ENCODE results near the gene LRGUK. TPM values are rescaled to one million over a fixed set of nuclear protein-coding genes. Genes with fewer than 3 reads are reported as not detected.
A peak's percentile ranks its signal among the peaks of the same experiment; 100 is the strongest.

The LRGUK gene
- total RNA-seq, 1 donor: 0.72 TPM

DNA sequence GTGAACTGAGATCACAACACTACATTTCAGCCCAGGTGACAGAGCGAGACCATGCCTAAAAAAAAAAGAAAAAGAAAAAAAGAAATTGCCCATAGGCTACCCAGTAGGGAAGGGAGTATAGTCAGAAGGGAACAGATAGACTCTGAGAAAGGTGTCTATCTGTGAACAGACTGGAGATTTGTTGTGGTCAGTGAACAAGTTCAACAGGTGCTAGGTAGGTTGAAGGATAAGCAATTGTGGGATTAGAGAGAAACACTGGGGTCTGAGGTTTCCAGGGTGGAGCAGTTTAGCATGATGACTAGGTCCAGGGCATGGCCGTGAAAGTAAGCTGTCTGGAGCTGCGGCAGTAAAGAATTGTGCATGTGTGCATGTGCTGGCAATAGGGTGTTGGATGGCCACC lies 6.9 kb downstream of the LRGUK start:
- H3K4me2 ChIP-seq (ENCODE audit: insufficient read depth, low read length): no peak overlapping the region
- H3K27ac ChIP-seq (ENCODE audit: low read depth, low read length): no peak overlapping the region
- H4K20me1 ChIP-seq (ENCODE audit: insufficient read depth, low read length): no peaks in the 10 kb centered on the region
- peaks cover 20% of the 10 kb centered on the region for H3K27me3 ChIP-seq (ENCODE audit: insufficient read depth, low read length)
- no peaks in the 10 kb centered on the region for H3K9me3 ChIP-seq (ENCODE audit: low read depth, low read length)
- DNase-seq (ENCODE audit: insufficient read length, low spot score, missing footprints): no peak
- no peak overlapping the region for H3K4me3 ChIP-seq (ENCODE audit: insufficient read depth, low read length)
- TF ChIP-seq, protein P1, sequence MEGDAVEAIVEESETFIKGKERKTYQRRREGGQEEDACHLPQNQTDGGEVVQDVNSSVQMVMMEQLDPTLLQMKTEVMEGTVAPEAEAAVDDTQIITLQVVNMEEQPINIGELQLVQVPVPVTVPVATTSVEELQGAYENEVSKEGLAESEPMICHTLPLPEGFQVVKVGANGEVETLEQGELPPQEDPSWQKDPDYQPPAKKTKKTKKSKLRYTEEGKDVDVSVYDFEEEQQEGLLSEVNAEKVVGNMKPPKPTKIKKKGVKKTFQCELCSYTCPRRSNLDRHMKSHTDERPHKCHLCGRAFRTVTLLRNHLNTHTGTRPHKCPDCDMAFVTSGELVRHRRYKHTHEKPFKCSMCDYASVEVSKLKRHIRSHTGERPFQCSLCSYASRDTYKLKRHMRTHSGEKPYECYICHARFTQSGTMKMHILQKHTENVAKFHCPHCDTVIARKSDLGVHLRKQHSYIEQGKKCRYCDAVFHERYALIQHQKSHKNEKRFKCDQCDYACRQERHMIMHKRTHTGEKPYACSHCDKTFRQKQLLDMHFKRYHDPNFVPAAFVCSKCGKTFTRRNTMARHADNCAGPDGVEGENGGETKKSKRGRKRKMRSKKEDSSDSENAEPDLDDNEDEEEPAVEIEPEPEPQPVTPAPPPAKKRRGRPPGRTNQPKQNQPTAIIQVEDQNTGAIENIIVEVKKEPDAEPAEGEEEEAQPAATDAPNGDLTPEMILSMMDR (IDR thresholded peaks at IDR 0.05; ENCODE audit: extremely low read depth, low read depth, low read length): no peak
- no peak overlapping the region for H2AFZ ChIP-seq (ENCODE audit: low read length)
- no peaks in the 10 kb centered on the region for H3K36me3 ChIP-seq (ENCODE audit: insufficient read depth, low read length)
- H3K79me2 ChIP-seq (ENCODE audit: insufficient read depth, low read length): no peaks in the 10 kb centered on the region
- H3K4me1 ChIP-seq (ENCODE audit: insufficient read depth, low read length): no peaks in the 10 kb centered on the region

DNA sequence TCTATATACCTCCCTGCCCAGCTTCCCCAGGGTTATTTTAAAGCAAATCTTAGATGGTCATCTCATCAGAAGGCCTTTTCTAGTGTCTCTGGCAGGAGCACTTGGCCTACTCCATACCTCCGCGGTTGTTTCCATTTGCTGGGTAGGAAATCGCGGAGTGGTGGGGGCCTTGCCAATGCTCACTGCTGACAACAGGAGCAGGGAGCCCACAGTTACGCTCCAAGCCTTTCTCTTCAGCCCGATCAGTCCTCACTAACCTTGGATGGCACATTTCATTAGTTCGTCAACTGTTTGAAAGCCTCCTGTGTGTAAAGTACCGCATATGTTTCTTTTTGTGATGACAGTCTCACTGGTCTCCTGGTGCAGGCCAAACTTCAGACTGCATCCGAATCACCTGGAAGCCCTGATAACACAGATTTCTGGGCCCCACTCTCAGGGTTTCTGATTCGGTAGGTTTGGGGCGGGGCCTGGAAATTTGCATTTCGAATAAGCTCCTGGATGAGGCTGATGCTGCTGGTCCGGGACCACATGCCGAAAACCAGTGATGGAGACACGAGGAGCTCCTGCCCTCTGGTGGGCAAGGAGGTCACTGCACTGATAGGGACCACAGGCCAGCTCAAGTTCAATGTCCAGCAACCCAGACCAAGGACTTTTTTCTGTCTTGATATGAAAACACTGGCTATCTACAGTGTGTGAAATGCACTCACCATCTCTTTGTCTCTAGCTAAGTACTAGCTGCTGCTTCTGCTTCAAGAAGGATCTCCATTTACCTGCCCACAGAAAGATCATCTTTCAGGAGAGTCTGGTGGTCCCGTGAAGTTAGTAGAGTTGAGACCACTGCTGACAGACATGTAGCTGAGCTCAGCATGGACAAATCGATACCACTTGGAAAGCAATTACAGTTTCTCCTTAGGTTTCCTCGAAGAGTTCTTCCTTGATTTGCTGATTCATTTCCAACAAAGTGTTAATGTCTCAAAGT lies 14.0 kb downstream of the LRGUK start:
- no peaks in the 10 kb centered on the region for H3K79me2 ChIP-seq (ENCODE audit: insufficient read depth, low read length)
- H3K4me1 ChIP-seq (ENCODE audit: insufficient read depth, low read length): no peaks in the 10 kb centered on the region
- no peak overlapping the region for H3K4me3 ChIP-seq (ENCODE audit: insufficient read depth, low read length)
- peak overlapping the region; percentile 40 for H3K4me2 ChIP-seq (ENCODE audit: insufficient read depth, low read length)
- peaks cover 4% of the 10 kb centered on the region for H3K27me3 ChIP-seq (ENCODE audit: insufficient read depth, low read length)
- DNase-seq (ENCODE audit: insufficient read length, low spot score, missing footprints): peak; percentile 88
- H3K27ac ChIP-seq (ENCODE audit: low read depth, low read length): no peak overlapping the region
- TF ChIP-seq, protein P1 (IDR thresholded peaks at IDR 0.05; ENCODE audit: extremely low read depth, low read depth, low read length): peak; percentile 93
- H2AFZ ChIP-seq (ENCODE audit: low read length): peak overlapping the region; percentile 38
- H4K20me1 ChIP-seq (ENCODE audit: insufficient read depth, low read length): no peaks in the 10 kb centered on the region
- no peaks in the 10 kb centered on the region for H3K36me3 ChIP-seq (ENCODE audit: insufficient read depth, low read length)
- H3K9me3 ChIP-seq (ENCODE audit: low read depth, low read length): no peaks in the 10 kb centered on the region

DNA sequence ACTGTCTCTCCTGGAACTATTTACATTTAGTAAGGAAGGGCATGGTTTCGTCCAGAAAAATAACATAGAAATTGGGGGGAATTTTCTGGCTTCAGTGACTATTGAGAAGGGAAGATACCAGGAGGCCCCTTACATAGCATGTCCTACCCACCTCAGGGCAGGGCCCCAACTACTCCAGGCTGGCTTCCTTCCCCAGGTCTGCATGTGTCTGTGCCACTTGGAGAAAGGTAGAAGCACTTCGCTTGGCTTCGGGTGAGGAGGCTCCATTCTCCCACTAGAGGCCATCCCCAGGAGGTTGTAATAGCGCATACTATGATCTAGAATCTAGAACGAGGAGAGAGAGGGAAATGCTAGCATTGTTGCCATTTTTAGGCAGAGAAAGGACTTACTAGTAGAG lies 14.7 kb downstream of the LRGUK start:
- no peaks in the 10 kb centered on the region for H3K79me2 ChIP-seq (ENCODE audit: insufficient read depth, low read length)
- H3K4me2 ChIP-seq (ENCODE audit: insufficient read depth, low read length): no peak overlapping the region
- H2AFZ ChIP-seq (ENCODE audit: low read length): no peak overlapping the region
- no peaks in the 10 kb centered on the region for H3K9me3 ChIP-seq (ENCODE audit: low read depth, low read length)
- TF ChIP-seq, protein P1 (IDR thresholded peaks at IDR 0.05; ENCODE audit: extremely low read depth, low read depth, low read length): no peak
- no peak overlapping the region for H3K4me3 ChIP-seq (ENCODE audit: insufficient read depth, low read length)
- H3K4me1 ChIP-seq (ENCODE audit: insufficient read depth, low read length): no peaks in the 10 kb centered on the region
- H3K36me3 ChIP-seq (ENCODE audit: insufficient read depth, low read length): no peaks in the 10 kb centered on the region
- H4K20me1 ChIP-seq (ENCODE audit: insufficient read depth, low read length): no peaks in the 10 kb centered on the region
- no peaks in the 10 kb centered on the region for H3K27me3 ChIP-seq (ENCODE audit: insufficient read depth, low read length)
- no peak for DNase-seq (ENCODE audit: insufficient read length, low spot score, missing footprints)
- H3K27ac ChIP-seq (ENCODE audit: low read depth, low read length): no peak overlapping the region

- TF ChIP-seq, protein P1 (IDR thresholded peaks at IDR 0.05; ENCODE audit: extremely low read depth, low read depth, low read length): no peak
- H3K4me3 ChIP-seq (ENCODE audit: insufficient read depth, low read length): no peak overlapping the region
- no peaks in the 10 kb centered on the region for H3K36me3 ChIP-seq (ENCODE audit: insufficient read depth, low read length)
- H3K79me2 ChIP-seq (ENCODE audit: insufficient read depth, low read length): no peaks in the 10 kb centered on the region
- H3K27me3 ChIP-seq (ENCODE audit: insufficient read depth, low read length): no peaks in the 10 kb centered on the region
- no peak overlapping the region for H3K4me2 ChIP-seq (ENCODE audit: insufficient read depth, low read length)
- no peaks in the 10 kb centered on the region for H3K9me3 ChIP-seq (ENCODE audit: low read depth, low read length)
- H3K4me1 ChIP-seq (ENCODE audit: insufficient read depth, low read length): peaks cover 6% of the 10 kb centered on the region
- H2AFZ ChIP-seq (ENCODE audit: low read length): no peak overlapping the region
- no peak for DNase-seq (ENCODE audit: insufficient read length, low spot score, missing footprints)
- no peak overlapping the region for H3K27ac ChIP-seq (ENCODE audit: low read depth, low read length)
- no peaks in the 10 kb centered on the region for H4K20me1 ChIP-seq (ENCODE audit: insufficient read depth, low read length)
Measured at GRCh38 chr7:134153493-134154136, 26.5 kb downstream of the LRGUK start.
